Memory B cell (primary cell): Measurements from ENCODE around the gene LAIR1.

ENCODE experiments used
- ATAC-seq: fragments of 150-1000 bp; cut with Tn5 transposase; 2 replicates; pipeline ENCODE4 v1.10.0; 2021; ENCODE audit warnings: low read depth, mild to moderate bottlenecking, moderate library complexity
- DNase-seq, 2 donors: peaks; one replicate each; pipeline ENCODE4 v3.0.0; 2022; ENCODE audit warnings: low spot score in 2 of 2
- H3K27ac Mint-ChIP-seq: one replicate; pipeline ENCODE4 v1.8.0; 2022; ENCODE audit warnings: mild to moderate bottlenecking, moderate library complexity, mixed read lengths
- H3K27me3 Mint-ChIP-seq: one replicate; pipeline ENCODE4 v1.8.0; 2022; ENCODE audit warnings: mixed read lengths
- H3K36me3 Mint-ChIP-seq: one replicate; pipeline ENCODE4 v1.8.0; 2022; ENCODE audit warnings: mild to moderate bottlenecking, mixed read lengths
- H3K4me1 Mint-ChIP-seq: one replicate; pipeline ENCODE4 v1.8.0; 2022; ENCODE audit warnings: mixed read lengths
- H3K4me3 Mint-ChIP-seq: one replicate; pipeline ENCODE4 v1.8.0; 2022; ENCODE audit warnings: mild to moderate bottlenecking, moderate library complexity, mixed read lengths
- H3K9me3 Mint-ChIP-seq: one replicate; pipeline ENCODE4 v1.8.0; 2022; ENCODE audit warnings: mixed read lengths

LAIR1 gene

GRCh38 chr19:54364775-54365257 is at the start of gene LAIR1:
TSS of gene LAIR1 (minus strand) at chr19:54364931. CDS start at chr19:54364804, 127 bp downstream.
- Mint-ChIP-seq H3K4me1 (peaks cover 33% of the 10 kb centered on the region), H3K27me3 (peaks cover 9% of the 10 kb centered on the region), H3K9me3 (peaks cover 2% of the 10 kb centered on the region), H3K4me3 (peak within 1 kb of the TSS; percentile 88), H3K36me3 (peaks cover 5% of the 10 kb centered on the region), H3K27ac (peak within 1 kb of the TSS; percentile 53)
- ATAC-seq (peak; percentile 53), DNase-seq (no peak)

- no peak for DNase-seq
- H3K27me3 Mint-ChIP-seq = peaks cover 35% of the 10 kb centered on the region
- no peak for ATAC-seq
- no peak overlapping the region for H3K4me3 Mint-ChIP-seq
- no peak overlapping the region for H3K27ac Mint-ChIP-seq
- H3K9me3 Mint-ChIP-seq = peaks cover 12% of the 10 kb centered on the region
- peaks cover 17% of the 10 kb centered on the region for H3K4me1 Mint-ChIP-seq
- H3K36me3 Mint-ChIP-seq = peaks cover 5% of the 10 kb centered on the region
These were observed 49.4 kb upstream of the LAIR1 start for GRCh38 chr19:54414156-54414555.

GRCh38 chr19:54412877-54413276 is 48.1 kb upstream of the LAIR1 start:
- H3K36me3 Mint-ChIP-seq = peaks cover 6% of the 10 kb centered on the region
- ATAC-seq = no peak
- peaks cover 32% of the 10 kb centered on the region for H3K27me3 Mint-ChIP-seq
- peaks cover 13% of the 10 kb centered on the region for H3K9me3 Mint-ChIP-seq
- no peak for DNase-seq
- peaks cover 16% of the 10 kb centered on the region for H3K4me1 Mint-ChIP-seq
- no peak overlapping the region for H3K4me3 Mint-ChIP-seq
- no peak overlapping the region for H3K27ac Mint-ChIP-seq

GRCh38 chr19:54411033-54411432 is 46.3 kb upstream of the LAIR1 start:
- peak overlapping the region; percentile 6 for H3K27ac Mint-ChIP-seq
- H3K27me3 Mint-ChIP-seq = peaks cover 22% of the 10 kb centered on the region
- peaks cover 8% of the 10 kb centered on the region for H3K4me1 Mint-ChIP-seq
- no peak overlapping the region for H3K4me3 Mint-ChIP-seq
- DNase-seq = no peak
- ATAC-seq = no peak
- H3K9me3 Mint-ChIP-seq = peaks cover 13% of the 10 kb centered on the region
- H3K36me3 Mint-ChIP-seq = peaks cover 6% of the 10 kb centered on the region

GRCh38 chr19:54408456-54409026 is 43.8 kb upstream of the LAIR1 start:
- H3K4me3 Mint-ChIP-seq = no peak overlapping the region
- H3K9me3 Mint-ChIP-seq = peaks cover 6% of the 10 kb centered on the region
- peaks cover 3% of the 10 kb centered on the region for H3K4me1 Mint-ChIP-seq
- H3K27me3 Mint-ChIP-seq = peaks cover 12% of the 10 kb centered on the region
- H3K36me3 Mint-ChIP-seq = peaks cover 2% of the 10 kb centered on the region
- no peak for ATAC-seq
- DNase-seq = no peak
- H3K27ac Mint-ChIP-seq = peak overlapping the region; percentile 96

- Mint-ChIP-seq H3K36me3 (peaks cover 2% of the 10 kb centered on the region), H3K9me3 (peaks cover 3% of the 10 kb centered on the region), H3K4me3 (no peak overlapping the region), H3K27ac (peak overlapping the region; percentile 96), H3K27me3 (peaks cover 9% of the 10 kb centered on the region), H3K4me1 (peaks cover 3% of the 10 kb centered on the region)
- ATAC-seq (no peak), DNase-seq (no peak)
These were observed 43.0 kb upstream of the LAIR1 start for GRCh38 chr19:54407780-54408179.

GRCh38 chr19:54405628-54406027 is 40.9 kb upstream of the LAIR1 start:
- H3K4me1 Mint-ChIP-seq = peaks cover 3% of the 10 kb centered on the region
- H3K27ac Mint-ChIP-seq = no peak overlapping the region
- ATAC-seq (no peak), DNase-seq (no peak)
- no peak overlapping the region for H3K4me3 Mint-ChIP-seq
- peaks cover 2% of the 10 kb centered on the region for H3K9me3 Mint-ChIP-seq
- peaks cover 2% of the 10 kb centered on the region for H3K36me3 Mint-ChIP-seq
- H3K27me3 Mint-ChIP-seq = peaks cover 4% of the 10 kb centered on the region

- Mint-ChIP-seq H3K36me3 (no peaks in the 10 kb centered on the region), H3K9me3 (no peaks in the 10 kb centered on the region), H3K27ac (no peak overlapping the region), H3K27me3 (peaks cover 5% of the 10 kb centered on the region), H3K4me3 (no peak overlapping the region), H3K4me1 (no peaks in the 10 kb centered on the region)
- DNase-seq (no peak), ATAC-seq (no peak)
These were observed 38.3 kb upstream of the LAIR1 start for GRCh38 chr19:54403054-54403453.

GRCh38 chr19:54400913-54401312 is 36.2 kb upstream of the LAIR1 start:
- peaks cover 6% of the 10 kb centered on the region for H3K27me3 Mint-ChIP-seq
- H3K36me3 Mint-ChIP-seq = no peaks in the 10 kb centered on the region

GRCh38 chr19:54399189-54399588 is 34.5 kb upstream of the LAIR1 start:
- no peaks in the 10 kb centered on the region for H3K36me3 Mint-ChIP-seq
- no peaks in the 10 kb centered on the region for H3K9me3 Mint-ChIP-seq
- H3K4me3 Mint-ChIP-seq = no peak overlapping the region
- no peak for ATAC-seq
- H3K27ac Mint-ChIP-seq = no peak overlapping the region
- peaks cover 3% of the 10 kb centered on the region for H3K4me1 Mint-ChIP-seq
- DNase-seq = no peak
- H3K27me3 Mint-ChIP-seq = peaks cover 5% of the 10 kb centered on the region

More at GRCh38 chr19:54400913-54401312, 36.2 kb upstream of the LAIR1 start:
- Mint-ChIP-seq H3K4me3 (no peak overlapping the region), H3K4me1 (no peaks in the 10 kb centered on the region), H3K27ac (no peak overlapping the region), H3K9me3 (no peaks in the 10 kb centered on the region)
- no peak for DNase-seq
- no peak for ATAC-seq

- Mint-ChIP-seq H3K36me3 (no peaks in the 10 kb centered on the region), H3K27me3 (peaks cover 8% of the 10 kb centered on the region), H3K4me1 (peaks cover 11% of the 10 kb centered on the region), H3K27ac (no peak overlapping the region), H3K4me3 (no peak overlapping the region), H3K9me3 (no peaks in the 10 kb centered on the region)
- DNase-seq (no peak), ATAC-seq (no peak)
These were observed 31.0 kb upstream of the LAIR1 start for GRCh38 chr19:54395685-54396084.

- H3K27ac Mint-ChIP-seq = no peak overlapping the region
- H3K36me3 Mint-ChIP-seq = no peaks in the 10 kb centered on the region
- no peak for DNase-seq
- H3K4me3 Mint-ChIP-seq = no peak overlapping the region
- peaks cover 22% of the 10 kb centered on the region for H3K4me1 Mint-ChIP-seq
- H3K27me3 Mint-ChIP-seq = peaks cover 8% of the 10 kb centered on the region
- no peaks in the 10 kb centered on the region for H3K9me3 Mint-ChIP-seq
- ATAC-seq = no peak
These were observed 28.6 kb upstream of the LAIR1 start for GRCh38 chr19:54393381-54393780.

GRCh38 chr19:54392105-54392504 is 27.4 kb upstream of the LAIR1 start:
- ATAC-seq (no peak), DNase-seq (no peak)
- peaks cover 6% of the 10 kb centered on the region for H3K27me3 Mint-ChIP-seq
- H3K4me1 Mint-ChIP-seq = peaks cover 28% of the 10 kb centered on the region
- H3K9me3 Mint-ChIP-seq = no peaks in the 10 kb centered on the region
- no peaks in the 10 kb centered on the region for H3K36me3 Mint-ChIP-seq
- no peak overlapping the region for H3K27ac Mint-ChIP-seq
- no peak overlapping the region for H3K4me3 Mint-ChIP-seq

GRCh38 chr19:54391589-54392061 is 26.9 kb upstream of the LAIR1 start:
- H3K27me3 Mint-ChIP-seq = peaks cover 6% of the 10 kb centered on the region
- no peak overlapping the region for H3K27ac Mint-ChIP-seq
- peaks cover 28% of the 10 kb centered on the region for H3K4me1 Mint-ChIP-seq
- H3K36me3 Mint-ChIP-seq = no peaks in the 10 kb centered on the region
- DNase-seq (no peak), ATAC-seq (no peak)
- no peak overlapping the region for H3K4me3 Mint-ChIP-seq
- no peaks in the 10 kb centered on the region for H3K9me3 Mint-ChIP-seq
